Measurements from ENCODE around the gene STAC2.

The STAC2 gene

GRCh38 chr17:39231591-39232551 lies 6.1 kb upstream of the STAC2 start:
- DNase-seq (ENCODE audit: low read depth): peak; percentile 34

GRCh38 chr17:39231091-39231561 lies 5.4 kb upstream of the STAC2 start:
- DNase-seq (ENCODE audit: low read depth): no peak

GRCh38 chr17:39230361-39230760 lies 4.6 kb upstream of the STAC2 start:
- no peak for DNase-seq (ENCODE audit: low read depth)

GRCh38 chr17:39229274-39229913 lies 3.6 kb upstream of the STAC2 start:
- DNase-seq (ENCODE audit: low read depth): no peak

GRCh38 chr17:39227364-39227919 lies 1.7 kb upstream of the STAC2 start:
- no peak for DNase-seq (ENCODE audit: low read depth)

GRCh38 chr17:39225959-39226683 lies 376 bp upstream of the STAC2 start:
- DNase-seq (ENCODE audit: low read depth): peak; percentile 33

GRCh38 chr17:39224778-39225307 lies 902 bp downstream of the STAC2 start:
- DNase-seq (ENCODE audit: low read depth): no peak

GRCh38 chr17:39223907-39224777 lies 1.6 kb downstream of the STAC2 start:
- no peak for DNase-seq (ENCODE audit: low read depth)

GRCh38 chr17:39222866-39223834 lies 2.6 kb downstream of the STAC2 start:
- no peak for DNase-seq (ENCODE audit: low read depth)

GRCh38 chr17:39222151-39222550 lies 3.6 kb downstream of the STAC2 start:
- DNase-seq (ENCODE audit: low read depth): no peak

GRCh38 chr17:39221572-39221971 lies 4.2 kb downstream of the STAC2 start:
- DNase-seq (ENCODE audit: low read depth): no peak

GRCh38 chr17:39219647-39220154 lies 6.0 kb downstream of the STAC2 start:
- DNase-seq (ENCODE audit: low read depth): no peak

- no peak for DNase-seq (ENCODE audit: low read depth)
Observed at GRCh38 chr17:39218906-39219305, 6.8 kb downstream of the STAC2 start.

- no peak for DNase-seq (ENCODE audit: low read depth)
Observed at GRCh38 chr17:39217734-39218369, 7.9 kb downstream of the STAC2 start.

- no peak for DNase-seq (ENCODE audit: low read depth)
Observed at GRCh38 chr17:39213852-39214251, 11.9 kb downstream of the STAC2 start.

GRCh38 chr17:39212841-39213480 lies 12.8 kb downstream of the STAC2 start:
- DNase-seq (ENCODE audit: low read depth): no peak

GRCh38 chr17:39212195-39212810 lies 13.4 kb downstream of the STAC2 start:
- no peak for DNase-seq (ENCODE audit: low read depth)

- DNase-seq (ENCODE audit: low read depth): no peak
Observed at GRCh38 chr17:39210093-39210434, 15.7 kb downstream of the STAC2 start.

All from stimulated activated CD4-positive, alpha-beta T cell treated with anti-CD3 and anti-CD28 coated beads, Interleukin-2, amount 100 ng/mL, for 4 hours (primary cell).